Endothelial cell of umbilical vein (primary cell): ENCODE measurements around the gene KLHL24. TPM values are rescaled to one million over a fixed set of nuclear protein-coding genes. Genes with fewer than 3 reads are reported as not detected.

Source experiments
- BruUV-seq: library from RNA; stranded (reverse); fragments of 400-500 nt; replicated peaks from 2 replicates; lab custom pipeline; 2021; lab: Mats Ljungman, UMichigan
- CTCF ChIA-PET: fragments of 300-600, 350-600 bp; sonication (Branson Sonifier 250); formaldehyde crosslinking; loops from one replicate; lab custom pipeline; 2021; ENCODE audit warnings: antibody characterized with exemption, inconsistent platforms; lab: Charles Lee
- POLR2A ChIA-PET: fragments of 300-600, 350-600 bp; sonication (Branson Sonifier 250); formaldehyde crosslinking; loops from one replicate; lab custom pipeline; 2021; ENCODE audit warnings: antibody characterized with exemption, inconsistent platforms; lab: Charles Lee
- DNase-seq: peaks from one replicate; pipeline ENCODE4 v3.0.0-alpha.2; 2011; ENCODE audit warnings: low read depth, low spot score
- FAIRE-seq: peaks from 2 replicates; lab custom pipeline; 2011; peaks lifted over from hg19 to GRCh38; lab: Jason Lieb, UNC
- H2AFZ ChIP-seq: 2 replicates; pipeline ENCODE4 v1.6.0; 2012; ENCODE audit warnings: low read depth, low read length, control low read depth, inconsistent platforms
- H3K27ac ChIP-seq: 2 replicates; pipeline ENCODE4 v1.5.1; 2011; ENCODE audit warnings: low read depth, mild to moderate bottlenecking, control low read depth, low read length, moderate library complexity; ENCODE audit not compliant: insufficient read depth
- H3K27me3 ChIP-seq, 2 experiments: 2 replicates each; pipeline versions ENCODE4 v1.6.0 to v1.6.1; 2011; ENCODE audit warnings: low read length in 2 of 2, mixed read lengths in 1 of 2; ENCODE audit not compliant: control insufficient read depth in 2 of 2, insufficient read depth in 2 of 2
- H3K36me3 ChIP-seq, 2 experiments: 2 replicates in 1 of 2; 3 replicates in 1 of 2; pipeline ENCODE4 v1.5.1; 2011; ENCODE audit warnings: low read length in 2 of 2, mild to moderate bottlenecking in 1 of 2, moderate library complexity in 1 of 2; ENCODE audit not compliant: control insufficient read depth in 2 of 2, insufficient read depth in 2 of 2; ENCODE audit errors: extremely low read depth in 1 of 2
- H3K4me1 ChIP-seq: 3 replicates; pipeline ENCODE4 v1.5.1; 2011; ENCODE audit warnings: mild to moderate bottlenecking, low read length; ENCODE audit not compliant: control insufficient read depth, insufficient read depth; ENCODE audit errors: extremely low read depth
- H3K4me2 ChIP-seq: 2 replicates; pipeline ENCODE4 v1.6.1; 2011; ENCODE audit warnings: low read length, control low read depth, mixed read lengths; ENCODE audit not compliant: insufficient read depth
- H3K4me3 ChIP-seq, 3 experiments: fragments of 200-600 bp in 1 of 3; sonication (generic), shearing (Covaris generic) in 1 of 3; replicated peaks in 1 of 3; 2 replicates each; pipeline ENCODE4 v1.5.1; 2011 to 2016; ENCODE audit warnings: control low read depth in 3 of 3, low read length in 3 of 3, mild to moderate bottlenecking in 2 of 3, inconsistent platforms in 1 of 3, low read depth in 1 of 3, moderate library complexity in 1 of 3; ENCODE audit not compliant: insufficient read depth in 1 of 3
- H3K79me2 ChIP-seq: 2 replicates; pipeline ENCODE4 v1.6.0; 2012; ENCODE audit warnings: low read length, inconsistent platforms; ENCODE audit not compliant: control insufficient read depth, insufficient read depth
- H3K9ac ChIP-seq: replicated peaks from 2 replicates; pipeline ENCODE3; 2011; ENCODE audit warnings: low read length, control low read depth; ENCODE audit not compliant: insufficient read depth; ENCODE audit errors: extremely low read depth
- H3K9me1 ChIP-seq: replicated peaks from 3 replicates; pipeline ENCODE4 v1.6.0; 2011; ENCODE audit warnings: mild to moderate bottlenecking, low read length; ENCODE audit not compliant: control insufficient read depth, insufficient read depth; ENCODE audit errors: extremely low read depth
- H3K9me3 ChIP-seq: replicated peaks from 2 replicates; pipeline ENCODE4 v1.5.1; 2012; ENCODE audit warnings: low read length, inconsistent platforms; ENCODE audit not compliant: control insufficient read depth, insufficient read depth
- H4K20me1 ChIP-seq: replicated peaks from 2 replicates; pipeline ENCODE3; 2011; ENCODE audit warnings: mild to moderate bottlenecking, low read length; ENCODE audit not compliant: control insufficient read depth, insufficient read depth; ENCODE audit errors: extremely low read depth
- CTCF ChIP-seq, 2 donors: IDR thresholded peaks; 1 replicate in 1 of 2; 2 replicates in 1 of 2; pipeline ENCODE4 v1.5.1; 2011; ENCODE audit warnings: low read length in 2 of 2, mild to moderate bottlenecking in 2 of 2, moderate library complexity in 2 of 2, control low read depth in 1 of 2, inconsistent platforms in 1 of 2, low read depth in 1 of 2; ENCODE audit not compliant: insufficient read depth in 1 of 2; ENCODE audit errors: extremely low read depth in 1 of 2
- EZH2 ChIP-seq: IDR thresholded peaks from 2 replicates; pipeline ENCODE4 v1.6.1; 2012; ENCODE audit warnings: borderline replicate concordance, low read depth, mild to moderate bottlenecking, moderate library complexity, low read length, inconsistent platforms; ENCODE audit not compliant: severe bottlenecking
- FOS ChIP-seq: IDR thresholded peaks from 2 replicates; pipeline ENCODE4 v1.6.1; 2011; ENCODE audit warnings: mild to moderate bottlenecking, low read length, moderate library complexity, borderline replicate concordance; ENCODE audit not compliant: insufficient read depth
- GATA2 ChIP-seq: IDR thresholded peaks from 2 replicates; pipeline ENCODE4 v1.7.0; 2011; ENCODE audit warnings: low read depth, mild to moderate bottlenecking, moderate library complexity, mixed read lengths, low read length; ENCODE audit not compliant: insufficient read length, insufficient read depth
- JUN ChIP-seq: IDR thresholded peaks from 2 replicates; pipeline ENCODE4 v1.6.1; 2011; ENCODE audit warnings: borderline replicate concordance, low read depth; ENCODE audit not compliant: insufficient read length, insufficient read depth
- MAX ChIP-seq: IDR thresholded peaks from 2 replicates; pipeline ENCODE4 v1.6.1; 2011; ENCODE audit not compliant: insufficient read depth, insufficient read length
- MYC ChIP-seq: IDR thresholded peaks from one replicate; pipeline ENCODE4 v1.6.1; 2011; ENCODE audit warnings: mild to moderate bottlenecking, low read depth, low read length
- POLR2A ChIP-seq: IDR thresholded peaks from 2 replicates; pipeline ENCODE4 v1.6.1; 2012; ENCODE audit warnings: low read depth, mild to moderate bottlenecking, control low read depth, low read length
- POLR2AphosphoS5 ChIP-seq: IDR thresholded peaks from 2 replicates; pipeline ENCODE4 v1.6.1; 2012; ENCODE audit warnings: low read depth, mild to moderate bottlenecking, control low read depth, low read length, moderate library complexity; ENCODE audit not compliant: insufficient read depth
- dilution Hi-C: fragments of 300-500 bp; cut with MboI; formaldehyde crosslinking; loops from one replicate; pipeline ENCODE4 v1.15.0; 2019; ENCODE audit warnings: low sequenced_read_pairs; ENCODE audit not compliant: extremely low pct_ligation_motif_present
- intact Hi-C: fragments of 100-400 bp; cut with micrococcal nuclease; formaldehyde crosslinking; loops from one replicate; pipeline ENCODE4 v1.10.0; 2022
- polyA plus RNA-seq, 4 experiments: library from polyadenylated mRNA; depleted of rRNA in 3 of 4; stranded (reverse) in 3 of 4; unstranded in 1 of 4; fragments of >200 nt; gene quantifications; 2 replicates each; pipeline versions ENCODE4 v1.2.1 to v1.2.3, GENCODE V29; 2011 to 2012; ENCODE audit warnings: missing spikeins in 1 of 4
- total RNA-seq: library from RNA; stranded (reverse); gene quantifications from 2 replicates; pipeline ENCODE4 v1.2.3, GENCODE V29; 2021

Gene KLHL24
- total and polyA plus RNA-seq, 2 donors (not counting 3 experiments of a cell fraction or from before 2014, with no cell fraction given), result 14.0 to 46.2 TPM

- H3K9me3 ChIP-seq, result no peaks in the 10 kb centered on the region
- no peak for FAIRE-seq
- POLR2A ChIA-PET, result no interaction called here
- BruUV-seq, result no TSS peak
- no peaks in the 10 kb centered on the region for H4K20me1 ChIP-seq
- H3K9ac ChIP-seq, result no peak overlapping the region
- no peak overlapping the region for H2AFZ ChIP-seq
- H3K4me3 ChIP-seq, result no peak overlapping the region
- intact Hi-C loops, result no loop called here
- no peaks in the 10 kb centered on the region for H3K36me3 ChIP-seq
- peaks cover 21% of the 10 kb centered on the region for H3K4me1 ChIP-seq
- H3K4me2 ChIP-seq, result no peak overlapping the region
- no peak for TF ChIP-seq CTCF (IDR thresholded peaks at IDR 0.05; ENCODE audit: extremely low read depth in 1 of 2, insufficient read depth in 1 of 2, low read depth in 1 of 2, low read length in 2 of 2)
- TF ChIP-seq MAX, result no peak
- TF ChIP-seq FOS, result no peak
- TF ChIP-seq POLR2A, result no peak
- TF ChIP-seq POLR2AphosphoS5, result no peak
- TF ChIP-seq MYC, result no peak
- no peak for TF ChIP-seq EZH2
- no peak for TF ChIP-seq JUN
- TF ChIP-seq GATA2, result no peak
- CTCF ChIA-PET, result no interaction called here
- H3K79me2 ChIP-seq, result no peaks in the 10 kb centered on the region
- DNase-seq, result no peak
- H3K27ac ChIP-seq, result no peak overlapping the region
- dilution Hi-C loops, result no loop called here
- no peaks in the 10 kb centered on the region for H3K27me3 ChIP-seq
- H3K9me1 ChIP-seq, result no peaks in the 10 kb centered on the region
Observed at GRCh38 chr3:183586477-183586876, 48.9 kb upstream of the KLHL24 start.
